ENCODE results near the gene SLC16A2.

SLC16A2 gene

DNA sequence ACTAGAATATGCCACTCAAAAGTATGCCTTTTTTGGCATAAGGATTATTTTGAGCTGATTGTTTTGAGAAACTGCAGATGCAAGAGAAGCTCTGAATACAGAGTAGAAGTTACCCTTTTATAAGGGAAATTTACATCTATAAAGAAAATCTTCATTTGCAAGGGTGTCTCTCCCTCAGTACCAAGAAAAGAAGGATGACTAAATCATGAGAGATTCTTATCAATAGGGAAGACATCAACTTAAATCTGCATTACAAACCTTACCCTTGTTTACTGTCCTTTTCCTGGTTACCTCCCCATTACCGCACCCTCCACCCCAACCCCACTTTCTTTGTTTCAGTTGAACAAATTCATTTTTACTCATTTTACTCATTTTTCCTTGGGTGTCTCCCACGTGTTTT, 130.6 kb downstream of the SLC16A2 start:
- no peaks in the 10 kb centered on the region for H3K27me3 ChIP-seq (ENCODE audit: insufficient read depth, insufficient read length)
- peak; percentile 6 for DNase-seq (ENCODE audit: low read depth, low spot score)
- H3K4me3 ChIP-seq (ENCODE audit: insufficient read length, low read depth), result no peak overlapping the region
- no peaks in the 10 kb centered on the region for H3K36me3 ChIP-seq (ENCODE audit: insufficient read depth, insufficient read length, low read length)
- no peaks in the 10 kb centered on the region for H3K4me1 ChIP-seq (ENCODE audit: insufficient read depth, insufficient read length)
- peaks cover 4% of the 10 kb centered on the region; the same call in 1 of the 2 replicates for H3K9me3 ChIP-seq (ENCODE audit: insufficient read depth, low read length)
- no peak for TF ChIP-seq SUZ12 (IDR thresholded peaks at IDR 0.05; ENCODE audit: extremely low read depth, insufficient read depth, insufficient read length)
- no peak for TF ChIP-seq YY1 (IDR thresholded peaks at IDR 0.05; ENCODE audit: insufficient read depth, insufficient read length)
- no peak for TF ChIP-seq ZNF274 (IDR thresholded peaks at IDR 0.05; ENCODE audit: low read depth, low read length)
- H3K9ac ChIP-seq (ENCODE audit: insufficient read length, low read depth), result no peak overlapping the region

- H3K9ac ChIP-seq (ENCODE audit: insufficient read length, low read depth), result no peak overlapping the region
- H3K36me3 ChIP-seq (ENCODE audit: insufficient read depth, insufficient read length, low read length), result no peaks in the 10 kb centered on the region
- no peaks in the 10 kb centered on the region for H3K4me1 ChIP-seq (ENCODE audit: insufficient read depth, insufficient read length)
- H3K27me3 ChIP-seq (ENCODE audit: insufficient read depth, insufficient read length), result no peaks in the 10 kb centered on the region
- H3K4me3 ChIP-seq (ENCODE audit: insufficient read length, low read depth), result no peak overlapping the region
- 0 out of 2 replicates have a peak, but pooled peaks cover 4% of the 10 kb centered on the region for H3K9me3 ChIP-seq (ENCODE audit: insufficient read depth, low read length)
- no peak for DNase-seq (ENCODE audit: low read depth, low spot score)
- no peak for TF ChIP-seq SUZ12 (IDR thresholded peaks at IDR 0.05; ENCODE audit: extremely low read depth, insufficient read depth, insufficient read length)
These were observed 136.1 kb downstream of the SLC16A2 start for GRCh38 chrX:74557378-74557777.

DNA sequence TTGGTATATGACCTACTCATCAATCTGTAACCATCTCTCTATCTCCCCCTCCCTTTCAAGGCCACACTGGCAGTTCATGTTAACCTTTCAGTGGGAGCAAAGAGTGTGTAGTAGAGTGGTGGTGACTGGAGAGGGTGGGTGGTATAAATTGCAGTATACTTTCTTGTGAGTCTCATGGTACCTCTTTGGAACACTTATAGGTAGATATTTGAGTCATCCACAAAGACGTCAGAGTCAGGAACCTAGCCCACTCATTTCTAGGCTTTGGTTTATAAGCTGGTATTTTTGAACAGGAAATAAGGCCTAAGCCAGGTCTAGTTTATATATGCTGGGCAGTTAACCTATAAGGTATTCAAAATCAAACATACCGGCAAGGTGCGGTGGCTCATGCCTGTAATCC, 156.8 kb downstream of the SLC16A2 start:
- H3K36me3 ChIP-seq (ENCODE audit: insufficient read depth, insufficient read length, low read length), result no peaks in the 10 kb centered on the region
- no peaks in the 10 kb centered on the region for H3K9me3 ChIP-seq (ENCODE audit: insufficient read depth, low read length)
- no peak overlapping the region for H3K4me3 ChIP-seq (ENCODE audit: insufficient read length, low read depth)
- H3K27me3 ChIP-seq (ENCODE audit: insufficient read depth, insufficient read length), result no peaks in the 10 kb centered on the region
- H3K9ac ChIP-seq (ENCODE audit: insufficient read length, low read depth), result no peak overlapping the region
- TF ChIP-seq ZNF274 (IDR thresholded peaks at IDR 0.05; ENCODE audit: low read depth, low read length), result no peak
- no peak for TF ChIP-seq YY1 (IDR thresholded peaks at IDR 0.05; ENCODE audit: insufficient read depth, insufficient read length)
- no peak for TF ChIP-seq SUZ12 (IDR thresholded peaks at IDR 0.05; ENCODE audit: extremely low read depth, insufficient read depth, insufficient read length)
- H3K4me1 ChIP-seq (ENCODE audit: insufficient read depth, insufficient read length), result no peaks in the 10 kb centered on the region
- no peak for DNase-seq (ENCODE audit: low read depth, low spot score)

DNA sequence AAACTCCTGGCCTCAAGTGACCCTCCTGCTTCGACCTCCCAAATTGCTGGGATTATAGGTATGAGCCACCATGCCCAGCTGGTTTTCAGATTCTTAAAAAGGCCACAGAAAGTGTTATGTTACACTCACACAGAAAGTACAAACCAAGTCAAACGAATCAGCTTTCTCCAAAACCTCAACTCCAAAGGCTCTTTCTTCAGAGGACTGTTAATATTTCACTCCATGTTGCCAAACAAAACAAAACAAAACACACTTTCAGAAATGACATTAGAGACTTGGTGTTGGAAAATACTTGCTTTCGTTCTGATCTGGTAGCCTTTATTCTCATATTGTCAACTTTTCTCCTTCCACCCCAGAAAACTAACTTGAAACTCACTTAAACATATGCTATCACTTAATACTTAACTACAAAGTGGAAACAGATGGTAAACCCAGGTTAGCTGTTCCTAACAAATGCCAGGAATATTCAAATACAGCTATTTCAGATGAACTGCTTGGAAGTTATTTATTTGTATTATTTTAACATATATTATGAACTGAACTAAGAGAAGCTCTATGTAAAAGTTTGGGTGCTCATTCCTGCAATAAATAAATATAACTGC, 158.4 kb downstream of the SLC16A2 start:
- H3K9ac ChIP-seq (ENCODE audit: insufficient read length, low read depth), result no peak overlapping the region
- no peaks in the 10 kb centered on the region for H3K4me1 ChIP-seq (ENCODE audit: insufficient read depth, insufficient read length)
- no peaks in the 10 kb centered on the region for H3K9me3 ChIP-seq (ENCODE audit: insufficient read depth, low read length)
- H3K27me3 ChIP-seq (ENCODE audit: insufficient read depth, insufficient read length), result no peaks in the 10 kb centered on the region
- H3K36me3 ChIP-seq (ENCODE audit: insufficient read depth, insufficient read length, low read length), result no peaks in the 10 kb centered on the region
- no peak for DNase-seq (ENCODE audit: low read depth, low spot score)
- TF ChIP-seq YY1 (IDR thresholded peaks at IDR 0.05; ENCODE audit: insufficient read depth, insufficient read length), result no peak
- no peak for TF ChIP-seq ZNF274 (IDR thresholded peaks at IDR 0.05; ENCODE audit: low read depth, low read length)
- no peak for TF ChIP-seq SUZ12 (IDR thresholded peaks at IDR 0.05; ENCODE audit: extremely low read depth, insufficient read depth, insufficient read length)
- H3K4me3 ChIP-seq (ENCODE audit: insufficient read length, low read depth), result no peak overlapping the region
